ENCODE measurements around the gene RAB9B.
"Not testable (repeated sequence)": the region's sequence is repeated elsewhere in the genome, so short reads cannot be mapped to it uniquely, and the experiment has no call there.

Gene RAB9B

GRCh38 chrX:103831803-103832544 is at the start of gene RAB9B:
Gene RAB9B (minus strand): TSS chrX:103832257. CDS start chrX:103825784, 6,473 bp downstream.
- peak; percentile 50 for DNase-seq (ENCODE audit: low read depth)

- DNase-seq (ENCODE audit: low read depth): no peak
Measured at GRCh38 chrX:103879339-103879738, 47.3 kb upstream of the RAB9B start.

- DNase-seq (ENCODE audit: low read depth): no peak
Measured at GRCh38 chrX:103878466-103879122, 46.5 kb upstream of the RAB9B start.

- no peak for DNase-seq (ENCODE audit: low read depth)
Measured at GRCh38 chrX:103877571-103877970, 45.5 kb upstream of the RAB9B start.

GRCh38 chrX:103864886-103865534 is 33.0 kb upstream of the RAB9B start:
- no peak for DNase-seq (ENCODE audit: low read depth)

GRCh38 chrX:103864149-103864548 is 32.1 kb upstream of the RAB9B start:
- no peak for DNase-seq (ENCODE audit: low read depth)

GRCh38 chrX:103861200-103861599 is 29.1 kb upstream of the RAB9B start:
- DNase-seq (ENCODE audit: low read depth): no peak

- no peak for DNase-seq (ENCODE audit: low read depth)
Measured at GRCh38 chrX:103849558-103849957, 17.5 kb upstream of the RAB9B start.

GRCh38 chrX:103847174-103847870 is 15.3 kb upstream of the RAB9B start:
- no peak for DNase-seq (ENCODE audit: low read depth)

GRCh38 chrX:103846386-103846785 is 14.3 kb upstream of the RAB9B start:
- DNase-seq (ENCODE audit: low read depth): no peak

- peak; percentile 24 for DNase-seq (ENCODE audit: low read depth)
Measured at GRCh38 chrX:103845165-103845653, 13.2 kb upstream of the RAB9B start.

GRCh38 chrX:103839404-103839803 is 7.3 kb upstream of the RAB9B start:
- DNase-seq (ENCODE audit: low read depth): no peak

GRCh38 chrX:103831342-103831802 is 685 bp downstream of the RAB9B start:
- DNase-seq (ENCODE audit: low read depth): no peak

GRCh38 chrX:103830848-103831247 is 1.2 kb downstream of the RAB9B start:
- DNase-seq (ENCODE audit: low read depth): no peak

GRCh38 chrX:103828529-103828928 is 3.5 kb downstream of the RAB9B start:
- no peak for DNase-seq (ENCODE audit: low read depth)

- no peak for DNase-seq (ENCODE audit: low read depth)
Measured at GRCh38 chrX:103825881-103826280, 6.2 kb downstream of the RAB9B start.

GRCh38 chrX:103823591-103823990 is 8.5 kb downstream of the RAB9B start:
- no peak for DNase-seq (ENCODE audit: low read depth)

GRCh38 chrX:103820802-103821201 is 11.3 kb downstream of the RAB9B start:
- not testable (repeated sequence) for DNase-seq (ENCODE audit: low read depth)

- DNase-seq (ENCODE audit: low read depth): no peak
Measured at GRCh38 chrX:103818842-103819619, 13.0 kb downstream of the RAB9B start.

GRCh38 chrX:103817502-103817901 is 14.6 kb downstream of the RAB9B start:
- no peak for DNase-seq (ENCODE audit: low read depth)

- DNase-seq (ENCODE audit: low read depth): not testable (repeated sequence)
Measured at GRCh38 chrX:103817101-103817500, 15.0 kb downstream of the RAB9B start.

All from stimulated activated CD8-positive, alpha-beta memory T cell treated with anti-CD3 and anti-CD28 coated beads, Interleukin-4, amount 100 ng/mL, for 24 hours (primary cell).